DMS 273 (cell line): ENCODE results near the gene KCNJ15.

ENCODE experiments used
- DNase-seq: peaks from one replicate; lab custom pipeline; 2025; ENCODE audit not compliant: unreplicated experiment; lab: John Stamatoyannopoulos, UW

Gene KCNJ15

DNA sequence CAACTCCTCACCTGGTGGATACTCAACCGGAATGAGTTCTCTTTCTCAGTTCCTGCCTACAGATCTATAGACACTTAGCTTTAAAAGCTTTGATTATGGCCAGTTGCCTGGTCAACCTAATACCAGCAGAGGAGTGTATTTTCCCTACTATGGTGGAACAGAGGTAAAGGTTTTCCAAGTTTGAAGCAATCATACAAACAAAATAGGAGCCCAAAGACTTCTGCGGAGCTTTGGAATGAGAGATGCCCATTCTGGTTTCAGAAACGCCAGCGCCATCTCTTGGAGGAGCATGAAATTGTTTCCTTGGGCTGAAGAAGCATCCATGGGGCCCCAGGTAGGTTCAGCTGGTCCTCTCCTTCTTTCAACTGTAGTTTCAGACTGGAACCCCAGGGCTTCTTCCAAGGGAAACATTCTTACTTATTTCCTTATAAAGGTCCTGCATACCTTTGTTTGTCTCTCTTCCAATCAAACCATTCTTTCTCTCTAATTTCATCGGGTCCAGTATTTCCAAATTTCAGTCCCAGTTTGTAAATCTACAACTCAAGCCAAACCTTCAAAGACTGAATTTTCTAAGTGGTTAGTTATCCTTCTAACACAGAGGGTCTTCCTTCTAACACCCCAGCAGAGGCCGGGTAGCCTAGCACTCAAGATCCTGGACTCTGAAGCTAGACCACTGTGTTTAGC is 95.9 kb downstream of the KCNJ15 start:
- peak; percentile 85 for DNase-seq

DNA sequence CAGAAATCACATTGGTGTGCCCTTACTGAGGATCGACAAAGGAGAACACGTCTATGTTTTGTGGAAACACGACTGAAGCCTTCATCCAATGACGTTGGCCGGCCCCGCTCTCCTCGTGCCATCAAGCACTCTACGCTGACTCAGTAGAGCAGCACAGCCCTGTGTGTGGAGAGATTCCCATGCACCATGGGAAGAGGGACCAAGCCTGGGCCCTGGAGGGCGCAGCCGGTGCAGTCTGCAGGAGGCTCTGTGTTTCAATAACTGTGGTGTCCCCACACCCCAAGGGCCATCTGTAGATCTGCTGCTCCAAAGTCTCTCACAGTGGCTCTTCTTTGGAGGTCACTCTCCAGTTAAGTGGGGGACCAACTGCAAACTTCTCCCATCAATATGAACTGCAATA is 97.4 kb downstream of the KCNJ15 start:
- DNase-seq = no peak

DNA sequence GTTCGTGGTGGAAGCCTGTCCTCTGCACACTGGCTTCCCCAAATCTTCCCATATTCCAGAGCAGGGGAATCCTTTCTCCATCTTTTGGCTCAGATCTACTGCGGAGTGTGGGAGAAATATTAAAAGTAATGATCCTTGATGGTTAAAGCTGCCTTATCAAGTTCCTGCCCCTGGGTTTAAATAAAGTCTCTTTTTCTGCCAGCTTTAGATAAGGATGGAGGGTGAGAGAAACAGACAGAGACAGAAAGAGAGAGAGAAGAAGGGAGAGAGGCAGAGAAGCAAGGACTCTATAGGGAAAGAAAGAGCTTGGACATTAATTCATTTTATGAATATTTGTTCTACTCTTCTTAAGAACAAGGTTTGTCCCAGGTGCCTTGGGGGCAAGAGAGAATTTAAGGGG is 98.0 kb downstream of the KCNJ15 start:
- DNase-seq = no peak

DNA sequence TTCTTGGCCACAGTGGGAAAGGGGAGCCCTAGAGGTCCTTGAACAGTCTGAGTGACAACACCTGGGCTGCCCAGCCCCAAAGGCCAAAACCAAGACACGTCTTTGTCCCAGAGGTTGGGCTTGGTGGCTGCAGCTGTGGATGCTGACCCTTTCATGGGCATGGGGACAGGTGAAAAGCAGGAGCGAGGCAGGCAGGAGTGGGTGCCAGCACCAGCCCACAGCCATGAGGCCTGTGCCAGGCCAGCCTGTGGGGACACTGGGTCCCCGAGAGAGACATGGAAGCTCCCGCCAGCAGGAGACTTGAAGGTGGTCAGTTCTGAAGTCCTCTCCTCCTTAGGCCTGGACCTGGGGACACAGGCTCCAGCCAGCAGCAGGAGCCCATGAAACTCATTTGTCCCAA is 98.6 kb downstream of the KCNJ15 start:
- no peak for DNase-seq

- DNase-seq = peak; percentile 91
Measured at GRCh38 chr21:38355992-38356781, 99.4 kb downstream of the KCNJ15 start.
